GM12878 (cell line): ENCODE data around the gene SNRPE.

ENCODE experiments used
- CHD2 ChIP-seq: IDR thresholded peaks from 2 replicates; pipeline ENCODE4 v1.6.1; 2011; ENCODE audit warnings: low read depth, low read length, improper control_type of control experiment, borderline replicate concordance
- IKZF1 ChIP-seq: fragments of 450-650 bp; conservative IDR thresholded peaks from 2 replicates; pipeline ENCODE4 v1.6.1; 2017; ENCODE audit warnings: antibody characterized with exemption, mild to moderate bottlenecking
- KAT2A ChIP-seq: conservative IDR thresholded peaks from 2 replicates; pipeline ENCODE4 v1.6.1; 2011; ENCODE audit warnings: low read depth, low read length; ENCODE audit not compliant: control insufficient read depth
- MXI1 ChIP-seq: fragments of 150-350 bp; IDR thresholded peaks from 2 replicates; pipeline ENCODE4 v1.6.1; 2011; ENCODE audit warnings: low read depth, mild to moderate bottlenecking, inconsistent platforms, low read length, improper control_type of control experiment
- POLR2AphosphoS5 ChIP-seq: IDR thresholded peaks from 2 replicates; pipeline ENCODE4 v1.6.1; 2011; ENCODE audit warnings: mild to moderate bottlenecking, low read length, inconsistent platforms
- SRF ChIP-seq, 2 experiments: IDR thresholded peaks; 2 replicates each; pipeline ENCODE4 v1.6.1; 2011; ENCODE audit warnings: low read depth in 2 of 2, low read length in 2 of 2, mild to moderate bottlenecking in 1 of 2, moderate library complexity in 1 of 2
- TCF12 ChIP-seq: IDR thresholded peaks from 2 replicates; pipeline ENCODE4 v1.6.1; 2011; ENCODE audit warnings: low read depth, mild to moderate bottlenecking, low read length
- ZNF274 ChIP-seq: IDR thresholded peaks from one replicate; pipeline ENCODE4 v1.8.0; 2011; ENCODE audit not compliant: insufficient read length, insufficient read depth
- ZSCAN29 ChIP-seq: fragments of 450-650 bp; IDR thresholded peaks from 2 replicates; pipeline ENCODE4 v1.6.1; 2017; ENCODE audit warnings: mild to moderate bottlenecking, moderate library complexity
- TF ChIP-seq, protein P1 (sequence below), 3 experiments: IDR thresholded peaks in 2 of 3; conservative IDR thresholded peaks in 1 of 3; 2 replicates each; pipeline ENCODE4 v1.5.1; 2011; ENCODE audit warnings: low read depth in 3 of 3, low read length in 3 of 3, mild to moderate bottlenecking in 3 of 3, control low read depth in 2 of 3, moderate library complexity in 2 of 3, inconsistent platforms in 1 of 3, mixed read lengths in 1 of 3; ENCODE audit not compliant: control insufficient read depth in 2 of 3, insufficient read depth in 1 of 3; ENCODE audit errors: extremely low read depth in 1 of 3
- TF ChIP-seq, protein P2 (sequence below): IDR thresholded peaks from 2 replicates; pipeline ENCODE4 v1.6.1; 2012; ENCODE audit warnings: mild to moderate bottlenecking, low read depth, low read length
- TF ChIP-seq, protein P3 (sequence below): IDR thresholded peaks from 2 replicates; pipeline ENCODE4 v1.6.1; 2012; ENCODE audit warnings: low read depth, low read length, improper control_type of control experiment
- TF ChIP-seq, protein P4 (sequence below): fragments of 150-350 bp; IDR thresholded peaks from 2 replicates; pipeline ENCODE4 v1.6.1; 2016; ENCODE audit warnings: low read depth, low read length
- TF ChIP-seq, protein P5 (sequence below): IDR thresholded peaks from 2 replicates; pipeline ENCODE4 v1.6.1; 2011; ENCODE audit warnings: low read depth, low read length, improper control_type of control experiment, borderline replicate concordance

DNA sequence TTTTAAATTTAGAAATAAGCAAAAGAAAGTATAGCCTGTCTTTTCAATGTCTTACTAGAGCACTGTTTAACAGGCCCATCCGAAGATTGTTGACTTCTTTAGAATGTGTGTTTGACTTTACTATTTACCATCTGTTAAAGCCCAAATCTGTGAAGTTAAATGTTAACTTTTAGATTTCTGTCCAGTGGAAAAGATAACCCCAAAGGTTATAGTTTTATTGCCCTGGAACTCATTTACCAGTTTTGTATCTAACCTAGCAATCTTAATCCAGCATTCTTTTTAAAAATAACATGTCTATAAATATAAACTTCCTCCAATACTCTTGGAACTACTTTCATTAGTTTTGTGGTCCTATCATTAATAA lies 37.9 kb downstream of the SNRPE start:
- TF ChIP-seq KAT2A (no peak), SRF (IDR thresholded peaks at IDR 0.05; ENCODE audit: low read depth in 2 of 2, low read length in 2 of 2) (no peak), MXI1 (no peak), ZNF274 (no peak), ZSCAN29 (no peak), IKZF1 (no peak), POLR2AphosphoS5 (no peak), TCF12 (no peak), CHD2 (no peak)
- TF ChIP-seq, protein P1, sequence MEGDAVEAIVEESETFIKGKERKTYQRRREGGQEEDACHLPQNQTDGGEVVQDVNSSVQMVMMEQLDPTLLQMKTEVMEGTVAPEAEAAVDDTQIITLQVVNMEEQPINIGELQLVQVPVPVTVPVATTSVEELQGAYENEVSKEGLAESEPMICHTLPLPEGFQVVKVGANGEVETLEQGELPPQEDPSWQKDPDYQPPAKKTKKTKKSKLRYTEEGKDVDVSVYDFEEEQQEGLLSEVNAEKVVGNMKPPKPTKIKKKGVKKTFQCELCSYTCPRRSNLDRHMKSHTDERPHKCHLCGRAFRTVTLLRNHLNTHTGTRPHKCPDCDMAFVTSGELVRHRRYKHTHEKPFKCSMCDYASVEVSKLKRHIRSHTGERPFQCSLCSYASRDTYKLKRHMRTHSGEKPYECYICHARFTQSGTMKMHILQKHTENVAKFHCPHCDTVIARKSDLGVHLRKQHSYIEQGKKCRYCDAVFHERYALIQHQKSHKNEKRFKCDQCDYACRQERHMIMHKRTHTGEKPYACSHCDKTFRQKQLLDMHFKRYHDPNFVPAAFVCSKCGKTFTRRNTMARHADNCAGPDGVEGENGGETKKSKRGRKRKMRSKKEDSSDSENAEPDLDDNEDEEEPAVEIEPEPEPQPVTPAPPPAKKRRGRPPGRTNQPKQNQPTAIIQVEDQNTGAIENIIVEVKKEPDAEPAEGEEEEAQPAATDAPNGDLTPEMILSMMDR (IDR thresholded peaks at IDR 0.05 in 2 of 3, conservative IDR thresholded peaks at IDR 0.05 in 1 of 3; ENCODE audit: control insufficient read depth in 2 of 3, extremely low read depth in 1 of 3, insufficient read depth in 1 of 3, low read depth in 3 of 3, low read length in 3 of 3), result no peak
- TF ChIP-seq, protein P2, sequence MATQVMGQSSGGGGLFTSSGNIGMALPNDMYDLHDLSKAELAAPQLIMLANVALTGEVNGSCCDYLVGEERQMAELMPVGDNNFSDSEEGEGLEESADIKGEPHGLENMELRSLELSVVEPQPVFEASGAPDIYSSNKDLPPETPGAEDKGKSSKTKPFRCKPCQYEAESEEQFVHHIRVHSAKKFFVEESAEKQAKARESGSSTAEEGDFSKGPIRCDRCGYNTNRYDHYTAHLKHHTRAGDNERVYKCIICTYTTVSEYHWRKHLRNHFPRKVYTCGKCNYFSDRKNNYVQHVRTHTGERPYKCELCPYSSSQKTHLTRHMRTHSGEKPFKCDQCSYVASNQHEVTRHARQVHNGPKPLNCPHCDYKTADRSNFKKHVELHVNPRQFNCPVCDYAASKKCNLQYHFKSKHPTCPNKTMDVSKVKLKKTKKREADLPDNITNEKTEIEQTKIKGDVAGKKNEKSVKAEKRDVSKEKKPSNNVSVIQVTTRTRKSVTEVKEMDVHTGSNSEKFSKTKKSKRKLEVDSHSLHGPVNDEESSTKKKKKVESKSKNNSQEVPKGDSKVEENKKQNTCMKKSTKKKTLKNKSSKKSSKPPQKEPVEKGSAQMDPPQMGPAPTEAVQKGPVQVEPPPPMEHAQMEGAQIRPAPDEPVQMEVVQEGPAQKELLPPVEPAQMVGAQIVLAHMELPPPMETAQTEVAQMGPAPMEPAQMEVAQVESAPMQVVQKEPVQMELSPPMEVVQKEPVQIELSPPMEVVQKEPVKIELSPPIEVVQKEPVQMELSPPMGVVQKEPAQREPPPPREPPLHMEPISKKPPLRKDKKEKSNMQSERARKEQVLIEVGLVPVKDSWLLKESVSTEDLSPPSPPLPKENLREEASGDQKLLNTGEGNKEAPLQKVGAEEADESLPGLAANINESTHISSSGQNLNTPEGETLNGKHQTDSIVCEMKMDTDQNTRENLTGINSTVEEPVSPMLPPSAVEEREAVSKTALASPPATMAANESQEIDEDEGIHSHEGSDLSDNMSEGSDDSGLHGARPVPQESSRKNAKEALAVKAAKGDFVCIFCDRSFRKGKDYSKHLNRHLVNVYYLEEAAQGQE, result no peak
- TF ChIP-seq, protein P3, sequence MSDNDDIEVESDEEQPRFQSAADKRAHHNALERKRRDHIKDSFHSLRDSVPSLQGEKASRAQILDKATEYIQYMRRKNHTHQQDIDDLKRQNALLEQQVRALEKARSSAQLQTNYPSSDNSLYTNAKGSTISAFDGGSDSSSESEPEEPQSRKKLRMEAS, result no peak
- TF ChIP-seq, protein P4, sequence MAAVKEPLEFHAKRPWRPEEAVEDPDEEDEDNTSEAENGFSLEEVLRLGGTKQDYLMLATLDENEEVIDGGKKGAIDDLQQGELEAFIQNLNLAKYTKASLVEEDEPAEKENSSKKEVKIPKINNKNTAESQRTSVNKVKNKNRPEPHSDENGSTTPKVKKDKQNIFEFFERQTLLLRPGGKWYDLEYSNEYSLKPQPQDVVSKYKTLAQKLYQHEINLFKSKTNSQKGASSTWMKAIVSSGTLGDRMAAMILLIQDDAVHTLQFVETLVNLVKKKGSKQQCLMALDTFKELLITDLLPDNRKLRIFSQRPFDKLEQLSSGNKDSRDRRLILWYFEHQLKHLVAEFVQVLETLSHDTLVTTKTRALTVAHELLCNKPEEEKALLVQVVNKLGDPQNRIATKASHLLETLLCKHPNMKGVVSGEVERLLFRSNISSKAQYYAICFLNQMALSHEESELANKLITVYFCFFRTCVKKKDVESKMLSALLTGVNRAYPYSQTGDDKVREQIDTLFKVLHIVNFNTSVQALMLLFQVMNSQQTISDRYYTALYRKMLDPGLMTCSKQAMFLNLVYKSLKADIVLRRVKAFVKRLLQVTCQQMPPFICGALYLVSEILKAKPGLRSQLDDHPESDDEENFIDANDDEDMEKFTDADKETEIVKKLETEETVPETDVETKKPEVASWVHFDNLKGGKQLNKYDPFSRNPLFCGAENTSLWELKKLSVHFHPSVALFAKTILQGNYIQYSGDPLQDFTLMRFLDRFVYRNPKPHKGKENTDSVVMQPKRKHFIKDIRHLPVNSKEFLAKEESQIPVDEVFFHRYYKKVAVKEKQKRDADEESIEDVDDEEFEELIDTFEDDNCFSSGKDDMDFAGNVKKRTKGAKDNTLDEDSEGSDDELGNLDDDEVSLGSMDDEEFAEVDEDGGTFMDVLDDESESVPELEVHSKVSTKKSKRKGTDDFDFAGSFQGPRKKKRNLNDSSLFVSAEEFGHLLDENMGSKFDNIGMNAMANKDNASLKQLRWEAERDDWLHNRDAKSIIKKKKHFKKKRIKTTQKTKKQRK, result no peak
- TF ChIP-seq, protein P5, sequence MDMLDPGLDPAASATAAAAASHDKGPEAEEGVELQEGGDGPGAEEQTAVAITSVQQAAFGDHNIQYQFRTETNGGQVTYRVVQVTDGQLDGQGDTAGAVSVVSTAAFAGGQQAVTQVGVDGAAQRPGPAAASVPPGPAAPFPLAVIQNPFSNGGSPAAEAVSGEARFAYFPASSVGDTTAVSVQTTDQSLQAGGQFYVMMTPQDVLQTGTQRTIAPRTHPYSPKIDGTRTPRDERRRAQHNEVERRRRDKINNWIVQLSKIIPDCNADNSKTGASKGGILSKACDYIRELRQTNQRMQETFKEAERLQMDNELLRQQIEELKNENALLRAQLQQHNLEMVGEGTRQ, result no peak
